COR-L47 (cell line): Measurements from ENCODE around the gene SLC25A11.
"Not testable (repeated sequence)": the region's sequence is repeated elsewhere in the genome, so short reads cannot be mapped to it uniquely, and the experiment has no call there.

ENCODE experiments used
- DNase-seq: peaks from one replicate; lab custom pipeline; 2025; lab: John Stamatoyannopoulos, UW

SLC25A11 gene

GRCh38 chr17:4944554-4945175 lies 4.8 kb upstream of the SLC25A11 start:
- DNase-seq: no peak

DNA sequence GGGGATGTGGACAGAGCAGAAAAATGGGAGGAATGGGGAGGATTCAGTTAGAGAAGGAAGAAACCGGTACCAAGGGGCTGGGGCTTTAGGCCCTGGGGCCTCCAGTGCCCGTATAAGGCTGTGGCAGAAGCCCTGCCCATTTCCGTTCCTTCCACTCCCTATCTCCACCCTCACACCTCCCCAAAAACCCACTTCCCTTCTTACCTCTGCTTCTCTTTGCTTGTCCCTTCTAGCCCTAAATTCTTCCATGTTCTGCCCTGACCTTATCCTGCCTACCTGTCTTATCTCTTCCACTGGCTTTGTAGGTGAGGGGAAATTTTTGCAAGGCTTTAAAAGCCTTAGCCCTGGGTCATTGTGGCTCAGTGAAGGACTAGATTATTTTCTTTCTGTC lies 4.3 kb upstream of the SLC25A11 start:
- no peak for DNase-seq

DNA sequence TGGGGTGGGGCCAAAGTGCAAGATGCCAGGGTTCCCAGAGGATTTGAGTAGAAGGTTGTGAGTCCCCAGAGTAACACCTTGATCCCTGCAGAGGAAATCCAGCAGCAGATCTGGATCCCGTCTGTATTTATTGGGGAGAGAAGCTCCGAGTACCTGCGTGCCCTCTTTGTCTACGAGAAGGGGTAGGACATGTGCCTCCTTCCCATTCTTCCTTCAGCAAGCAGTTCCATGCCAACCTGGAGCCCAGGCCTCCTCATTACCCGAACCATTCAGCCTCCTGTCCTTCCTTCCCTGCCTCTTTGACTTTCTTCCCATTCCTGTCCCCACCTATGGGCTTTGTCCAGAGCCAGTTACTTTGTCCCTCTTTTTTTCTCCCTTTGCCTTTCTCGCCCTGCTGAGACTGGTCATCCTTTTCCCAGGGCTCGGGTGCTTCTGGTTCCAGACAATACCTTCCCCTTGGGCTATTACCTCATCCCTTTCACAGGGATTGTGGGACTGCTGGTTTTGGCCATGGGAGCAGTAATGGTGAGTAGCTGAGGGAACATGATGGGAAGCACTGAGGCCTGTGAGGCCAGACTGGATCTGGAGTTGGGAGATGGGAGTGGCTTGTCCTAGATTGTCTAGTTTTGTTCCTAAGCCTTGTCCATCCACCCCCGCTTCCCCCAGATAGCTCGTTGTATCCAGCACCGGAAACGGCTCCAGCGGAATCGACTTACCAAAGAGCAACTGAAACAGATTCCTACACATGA lies 3.1 kb upstream of the SLC25A11 start:
- no peak for DNase-seq

- DNase-seq: no peak
These were observed 1.4 kb upstream of the SLC25A11 start for GRCh38 chr17:4941319-4941610.

GRCh38 chr17:4940555-4941318 lies 891 bp upstream of the SLC25A11 start:
- DNase-seq: no peak

- no peak for DNase-seq
These were observed 375 bp downstream of the SLC25A11 start for GRCh38 chr17:4939546-4939795.

DNA sequence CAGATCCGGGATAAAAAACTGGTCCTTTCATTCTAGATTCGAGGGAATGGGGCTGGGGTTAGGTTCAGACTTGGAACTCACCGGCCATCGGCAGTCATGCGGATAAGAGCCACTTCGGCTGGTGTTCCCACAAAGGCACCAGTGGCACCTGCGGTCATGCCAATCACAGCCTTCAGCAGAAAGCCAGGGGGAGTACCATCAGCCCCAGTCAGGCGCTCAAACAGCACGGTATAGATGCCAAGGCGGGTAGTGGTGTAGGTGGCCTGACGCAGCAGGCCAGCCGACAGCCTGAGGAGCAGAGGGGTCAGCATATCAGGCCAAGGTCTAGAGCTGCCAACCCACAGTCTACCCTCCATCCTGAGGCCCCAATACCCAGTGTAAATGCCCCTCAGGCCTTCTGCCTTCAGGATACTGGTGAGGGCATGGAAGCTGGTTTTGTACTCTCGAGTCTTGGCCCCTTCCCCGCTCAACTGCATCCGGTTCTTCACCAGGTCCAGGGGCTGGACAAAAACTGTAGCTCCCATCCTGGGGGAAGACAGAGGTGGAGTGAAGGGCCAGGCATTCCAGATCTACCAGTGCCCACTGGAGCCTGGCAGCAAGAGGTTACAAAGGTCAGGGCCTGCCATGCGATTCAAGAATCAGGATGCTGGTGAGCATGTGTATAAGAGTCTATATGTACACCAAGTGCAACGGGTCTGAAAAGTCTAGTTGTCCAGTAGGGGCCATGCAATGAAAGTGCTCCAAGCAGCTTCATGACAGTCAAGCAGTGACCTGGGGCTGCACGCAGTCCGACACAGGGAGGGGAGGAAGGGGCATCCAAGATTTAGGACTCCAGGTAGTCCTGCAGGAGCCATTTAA lies 929 bp downstream of the SLC25A11 start:
- DNase-seq: no peak

DNA sequence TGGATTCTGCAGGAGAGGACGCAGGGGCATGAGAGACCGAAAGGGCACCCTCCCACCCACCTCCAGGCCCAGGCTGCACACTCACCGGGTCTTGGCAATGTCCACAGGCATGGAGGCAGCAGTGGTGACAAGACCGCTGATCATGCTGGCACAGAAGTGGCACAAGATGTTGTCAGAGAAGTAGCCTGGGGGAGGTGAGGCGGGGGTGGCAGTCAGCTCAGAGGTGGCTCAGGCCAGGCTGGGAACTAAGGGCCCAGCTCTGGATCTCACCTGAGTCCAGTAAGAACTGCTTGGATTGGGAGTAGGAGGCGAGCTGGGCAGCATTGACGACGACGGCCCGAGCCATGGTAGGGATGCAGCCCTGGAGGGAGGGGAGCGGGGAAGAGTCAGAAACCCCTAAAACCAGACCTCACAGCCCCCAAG lies 1.8 kb downstream of the SLC25A11 start:
- no peak for DNase-seq

DNA sequence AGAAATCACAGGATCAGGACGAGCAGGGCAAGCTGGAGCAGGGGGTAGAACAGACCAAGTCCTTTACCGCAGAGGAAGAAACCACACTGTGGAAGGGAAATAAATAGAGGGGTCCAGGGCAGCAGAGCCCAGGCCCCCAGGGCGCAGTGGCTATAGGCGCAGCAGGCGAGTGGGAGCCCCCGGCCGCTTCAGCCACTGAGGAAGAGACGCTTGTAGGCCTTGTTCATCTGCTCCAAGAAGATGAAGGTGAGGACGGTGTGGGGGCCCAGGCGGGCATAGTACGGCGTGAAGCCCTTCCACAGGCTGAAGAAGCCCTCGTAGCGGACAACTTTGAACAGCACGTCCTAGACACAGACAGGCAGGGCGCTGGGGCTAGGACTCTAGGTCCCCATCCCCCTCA lies 2.3 kb downstream of the SLC25A11 start:
- no peak for DNase-seq

DNA sequence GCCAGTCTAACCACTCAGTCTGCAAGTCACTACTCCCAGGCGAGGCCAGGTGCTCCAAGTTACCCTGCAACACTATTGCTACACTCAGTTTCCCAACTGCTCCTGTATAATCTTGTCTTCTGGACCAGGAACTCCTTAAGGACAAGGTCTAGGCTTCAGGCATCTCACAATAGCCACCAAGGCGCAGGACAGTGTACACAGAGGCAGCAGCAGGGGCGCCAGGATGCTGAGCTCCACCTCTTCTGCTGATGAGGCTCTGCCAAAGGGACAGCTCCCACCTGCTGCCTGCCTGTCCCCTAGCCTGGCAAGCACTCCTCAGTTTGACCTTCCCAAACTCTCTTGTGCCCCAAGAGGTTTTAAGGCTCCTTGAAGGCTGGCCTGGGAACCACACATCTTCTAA lies 3.4 kb downstream of the SLC25A11 start:
- no peak for DNase-seq

GRCh38 chr17:4935650-4936049 lies 4.2 kb downstream of the SLC25A11 start:
- no peak for DNase-seq

- DNase-seq: no peak
These were observed 5.5 kb downstream of the SLC25A11 start for GRCh38 chr17:4934173-4934979.

DNA sequence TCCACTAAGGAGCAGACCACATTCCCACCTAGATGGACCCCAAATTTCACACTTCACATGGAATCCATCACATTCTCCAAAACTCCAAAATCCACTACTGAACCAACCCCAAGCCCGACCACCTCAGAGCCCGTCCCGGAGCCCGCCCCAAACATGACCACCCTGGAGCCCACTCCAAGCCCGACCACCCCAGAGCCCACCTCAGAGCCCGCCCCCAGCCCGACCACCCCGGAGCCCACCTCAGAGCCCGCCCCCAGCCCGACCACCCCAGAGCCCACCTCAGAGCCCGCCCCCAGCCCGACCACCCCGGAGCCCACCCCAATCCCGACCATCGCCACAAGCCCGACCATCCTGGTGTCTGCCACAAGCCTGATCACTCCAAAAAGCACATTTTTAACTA lies 6.2 kb downstream of the SLC25A11 start:
- DNase-seq: no peak

- no peak for DNase-seq
These were observed 7.1 kb downstream of the SLC25A11 start for GRCh38 chr17:4932756-4933155.

DNA sequence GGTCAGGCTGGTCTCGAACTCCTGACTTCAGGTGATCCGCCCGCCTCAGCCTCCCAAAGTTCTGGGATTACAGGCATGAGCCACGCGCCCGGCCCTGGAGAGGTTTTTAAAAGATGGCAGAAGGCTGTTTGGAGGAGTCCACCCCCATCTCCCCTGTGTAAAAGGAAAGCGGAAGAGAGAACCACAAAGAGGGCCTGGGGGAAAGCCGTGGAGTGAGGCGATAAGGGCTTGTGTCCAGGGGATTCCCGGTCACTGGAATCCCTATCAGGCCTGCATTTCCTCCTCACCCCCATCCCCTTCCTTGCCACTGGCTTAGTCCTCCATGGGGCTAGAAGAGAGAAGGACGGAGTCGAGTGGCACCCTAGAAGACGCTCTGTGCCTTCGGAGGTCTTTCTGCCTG lies 7.9 kb downstream of the SLC25A11 start, which contains the start of gene GP1BA:
TSS of gene GP1BA (plus strand) at position 315 of the 400 bp plus-strand sequence. CDS start 328 bp downstream, outside the sequence.
- no peak for DNase-seq

GRCh38 chr17:4928881-4929280 lies 11.0 kb downstream of the SLC25A11 start:
- DNase-seq: no peak

- not testable (repeated sequence) for DNase-seq
These were observed 13.1 kb downstream of the SLC25A11 start for GRCh38 chr17:4926577-4927335.

GRCh38 chr17:4921320-4921719 lies 18.5 kb downstream of the SLC25A11 start:
- DNase-seq: no peak

DNA sequence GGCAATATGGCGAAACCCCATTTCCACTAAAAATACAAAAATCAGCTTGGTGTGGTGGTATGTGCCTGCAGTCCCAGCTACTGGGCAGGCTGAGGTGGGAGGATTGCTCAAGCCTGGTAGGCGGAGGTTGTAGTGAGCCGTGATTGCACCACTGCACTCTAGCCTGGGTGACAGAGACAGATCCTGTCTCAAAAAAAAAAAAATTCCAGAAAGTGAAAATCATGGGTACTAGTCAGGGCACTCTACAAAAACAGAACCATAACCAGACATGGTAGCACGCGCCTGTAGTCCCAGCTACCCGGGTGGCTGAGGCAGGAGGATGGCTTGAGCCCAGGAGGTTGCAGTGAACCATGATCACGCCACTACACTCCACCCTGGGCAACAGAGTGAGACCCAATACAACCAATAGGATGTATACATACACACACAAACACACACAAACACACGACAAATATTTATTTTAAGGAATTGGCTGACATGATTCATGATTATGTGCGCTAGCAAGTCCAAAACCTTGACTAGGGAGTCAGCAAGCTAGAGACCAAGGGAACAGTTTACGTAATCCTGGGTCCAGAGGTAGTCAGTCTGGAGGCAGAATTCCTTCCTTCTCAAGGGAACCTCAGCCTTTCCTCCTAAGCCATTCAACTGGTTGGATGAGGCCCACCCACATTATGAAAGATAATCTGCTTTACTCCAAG lies 19.3 kb downstream of the SLC25A11 start:
- no peak for DNase-seq

GRCh38 chr17:4919511-4920047 lies 20.3 kb downstream of the SLC25A11 start:
- no peak for DNase-seq
